Measurements from ENCODE around the gene CISTR.

GRCh38 chr12:53698948-53699677 lies 52.7 kb downstream of the CISTR start:
- no peak for TF ChIP-seq CTCF (IDR thresholded peaks at IDR 0.05)
- no peak for TF ChIP-seq ZFX (IDR thresholded peaks at IDR 0.05; ENCODE audit: borderline replicate concordance)
